Muscle layer of colon (tissue), 2 donors: ENCODE data around the gene ZCCHC17.

Experiments
- H3K27ac ChIP-seq: one replicate; pipeline ENCODE4 v1.7.0; 2013; ENCODE audit warnings: low read depth, mild to moderate bottlenecking, low read length, moderate library complexity
- H3K27me3 ChIP-seq, 2 donors: one replicate each; pipeline ENCODE4 v1.7.0; 2013; ENCODE audit warnings: low read length in 2 of 2, mild to moderate bottlenecking in 2 of 2; ENCODE audit not compliant: insufficient read depth in 2 of 2, control insufficient read depth in 1 of 2
- H3K36me3 ChIP-seq: one replicate; pipeline ENCODE4 v1.7.0; 2013; ENCODE audit warnings: mild to moderate bottlenecking, low read length; ENCODE audit not compliant: insufficient read depth
- H3K4me1 ChIP-seq: one replicate; pipeline ENCODE4 v1.7.0; 2013; ENCODE audit warnings: mild to moderate bottlenecking, low read length; ENCODE audit not compliant: insufficient read depth
- H3K4me3 ChIP-seq, 2 donors: one replicate each; pipeline ENCODE4 v1.7.0; 2013; ENCODE audit warnings: low read length in 2 of 2, low read depth in 1 of 2, mild to moderate bottlenecking in 1 of 2, moderate library complexity in 1 of 2
- H3K9ac ChIP-seq: one replicate; pipeline ENCODE4 v1.7.0; 2013; ENCODE audit warnings: low read length
- H3K9me3 ChIP-seq: one replicate; pipeline ENCODE4 v1.7.0; 2013; ENCODE audit warnings: mild to moderate bottlenecking, low read length
- donor health status: abdominal sarcoma.
- donor health status: Adenocarcinoma of cecum.

The ZCCHC17 gene

GRCh38 chr1:31371121-31371959 is 74.5 kb downstream of the ZCCHC17 start:
- H3K27me3 ChIP-seq: no peaks in the 10 kb centered on the region
- no peak overlapping the region for H3K27ac ChIP-seq
- no peak overlapping the region for H3K4me3 ChIP-seq
- no peaks in the 10 kb centered on the region for H3K9me3 ChIP-seq
- H3K4me1 ChIP-seq: peaks cover 31% of the 10 kb centered on the region
- no peaks in the 10 kb centered on the region for H3K36me3 ChIP-seq
- H3K9ac ChIP-seq: no peak overlapping the region

- Histone ChIP-seq H3K27ac (no peak overlapping the region), H3K4me1 (peaks cover 31% of the 10 kb centered on the region), H3K9ac (no peak overlapping the region), H3K36me3 (no peaks in the 10 kb centered on the region), H3K9me3 (no peaks in the 10 kb centered on the region), H3K4me3 (no peak overlapping the region), H3K27me3 (no peaks in the 10 kb centered on the region)
Observed at GRCh38 chr1:31372051-31372450, 75.2 kb downstream of the ZCCHC17 start.

GRCh38 chr1:31372751-31373055 is 75.9 kb downstream of the ZCCHC17 start:
- H3K9me3 ChIP-seq: no peaks in the 10 kb centered on the region
- H3K4me1 ChIP-seq: peaks cover 31% of the 10 kb centered on the region
- H3K27me3 ChIP-seq: no peaks in the 10 kb centered on the region
- no peaks in the 10 kb centered on the region for H3K36me3 ChIP-seq
- H3K4me3 ChIP-seq: peak overlapping the region; percentile 10 to 75
- peak overlapping the region; percentile 56 for H3K9ac ChIP-seq
- peak overlapping the region; percentile 16 for H3K27ac ChIP-seq

- no peaks in the 10 kb centered on the region for H3K9me3 ChIP-seq
- H3K4me3 ChIP-seq: peak within 1 kb of the TSS; percentile 10 to 75
- peaks cover 31% of the 10 kb centered on the region for H3K4me1 ChIP-seq
- peak within 1 kb of the TSS; percentile 27 for H3K27ac ChIP-seq
- H3K27me3 ChIP-seq: no peaks in the 10 kb centered on the region
- no peaks in the 10 kb centered on the region for H3K36me3 ChIP-seq
- H3K9ac ChIP-seq: peak within 1 kb of the TSS; percentile 56
Observed at GRCh38 chr1:31373056-31373896, 76.4 kb downstream of the ZCCHC17 start, which contains the start of gene FABP3. TSS of gene FABP3 (minus strand) at chr1:31373076. CDS start at chr1:31373014, 62 bp downstream.

- no peaks in the 10 kb centered on the region for H3K27me3 ChIP-seq
- H3K9me3 ChIP-seq: no peaks in the 10 kb centered on the region
- H3K27ac ChIP-seq: peak overlapping the region; percentile 27
- H3K9ac ChIP-seq: no peak overlapping the region
- H3K36me3 ChIP-seq: no peaks in the 10 kb centered on the region
- H3K4me1 ChIP-seq: peaks cover 25% of the 10 kb centered on the region
- H3K4me3 ChIP-seq: peak overlapping the region; percentile 10 to 75
Observed at GRCh38 chr1:31373897-31374486, 77.2 kb downstream of the ZCCHC17 start.

- Histone ChIP-seq H3K4me3 (no peak overlapping the region), H3K27me3 (no peaks in the 10 kb centered on the region), H3K4me1 (peaks cover 22% of the 10 kb centered on the region), H3K36me3 (no peaks in the 10 kb centered on the region), H3K9ac (no peak overlapping the region), H3K9me3 (no peaks in the 10 kb centered on the region), H3K27ac (peak overlapping the region; percentile 27)
Observed at GRCh38 chr1:31374511-31375196, 77.8 kb downstream of the ZCCHC17 start.

- no peaks in the 10 kb centered on the region for H3K36me3 ChIP-seq
- H3K9ac ChIP-seq: no peak overlapping the region
- H3K4me3 ChIP-seq: no peak overlapping the region
- H3K27me3 ChIP-seq: no peaks in the 10 kb centered on the region
- H3K9me3 ChIP-seq: no peaks in the 10 kb centered on the region
- no peak overlapping the region for H3K27ac ChIP-seq
- peaks cover 22% of the 10 kb centered on the region for H3K4me1 ChIP-seq
Observed at GRCh38 chr1:31376375-31377134, 79.7 kb downstream of the ZCCHC17 start.

GRCh38 chr1:31377364-31377863 is 80.6 kb downstream of the ZCCHC17 start:
- no peak overlapping the region for H3K9ac ChIP-seq
- H3K36me3 ChIP-seq: no peaks in the 10 kb centered on the region
- peaks cover 18% of the 10 kb centered on the region for H3K4me1 ChIP-seq
- no peak overlapping the region for H3K27ac ChIP-seq
- no peak overlapping the region for H3K4me3 ChIP-seq
- no peaks in the 10 kb centered on the region for H3K9me3 ChIP-seq
- H3K27me3 ChIP-seq: no peaks in the 10 kb centered on the region

- Histone ChIP-seq H3K27ac (no peak overlapping the region), H3K4me1 (peaks cover 14% of the 10 kb centered on the region)
Observed at GRCh38 chr1:31378001-31378400, 81.2 kb downstream of the ZCCHC17 start.

GRCh38 chr1:31380181-31380580 is 83.3 kb downstream of the ZCCHC17 start:
- Histone ChIP-seq H3K36me3 (no peaks in the 10 kb centered on the region), H3K4me1 (no peaks in the 10 kb centered on the region), H3K27me3 (no peaks in the 10 kb centered on the region), H3K9me3 (no peaks in the 10 kb centered on the region), H3K4me3 (no peak overlapping the region), H3K27ac (no peak overlapping the region), H3K9ac (no peak overlapping the region)

More at GRCh38 chr1:31378001-31378400, 81.2 kb downstream of the ZCCHC17 start:
- no peaks in the 10 kb centered on the region for H3K36me3 ChIP-seq
- no peak overlapping the region for H3K9ac ChIP-seq
- no peaks in the 10 kb centered on the region for H3K9me3 ChIP-seq
- H3K4me3 ChIP-seq: no peak overlapping the region
- H3K27me3 ChIP-seq: no peaks in the 10 kb centered on the region
